B cell (primary cell): ENCODE data around the gene FLRT1. TPM values are rescaled to one million over a fixed set of nuclear protein-coding genes. Genes with fewer than 3 reads are reported as not detected.

ENCODE experiments used
- ATAC-seq: fragments of 200-7000 bp; cut with Tn5 transposase; one replicate; pipeline ENCODE4 v1.10.0; 2021; ENCODE audit warnings: low read depth, mild to moderate bottlenecking, moderate number of reproducible peaks, moderate library complexity
- CTCF ChIA-PET: fragments of 350-600 bp; sonication (Branson Sonifier 250); formaldehyde crosslinking; loops from one replicate; lab custom pipeline; 2021; ENCODE audit warnings: antibody characterized with exemption, inconsistent platforms; lab: Charles Lee
- POLR2A ChIA-PET: fragments of 350-600 bp; sonication (Branson Sonifier 250); formaldehyde crosslinking; loops from one replicate; lab custom pipeline; 2021; ENCODE audit warnings: antibody characterized with exemption; lab: Charles Lee
- DNase-seq: peaks from one replicate; pipeline ENCODE4 v3.0.0; 2013
- H2AFZ ChIP-seq: 2 replicates; pipeline ENCODE4 v1.6.1; 2012; ENCODE audit warnings: mild to moderate bottlenecking, low read depth, low read length; ENCODE audit not compliant: insufficient read depth, poor library complexity, severe bottlenecking
- H3K27ac ChIP-seq, 2 donors: 1 replicate in 1 of 2; 2 replicates in 1 of 2; pipeline ENCODE4 v1.5.1; 2012 to 2013; ENCODE audit warnings: low read length in 2 of 2, mild to moderate bottlenecking in 2 of 2, moderate library complexity in 1 of 2
- H3K27me3 ChIP-seq, 4 experiments: fragments of 200-600 bp in 1 of 4; sonication (generic) in 1 of 4; replicated peaks in 1 of 4; 1 replicate in 2 of 4; 2 replicates in 2 of 4; pipeline versions ENCODE4 v1.6.1 to v1.7.0; 2013 to 2016; ENCODE audit warnings: low read length in 3 of 4, mild to moderate bottlenecking in 2 of 4, mixed read lengths in 1 of 4, moderate library complexity in 1 of 4; ENCODE audit not compliant: insufficient read depth in 4 of 4, control insufficient read depth in 3 of 4; ENCODE audit errors: control extremely low read depth in 1 of 4
- H3K36me3 ChIP-seq, 2 experiments: replicated peaks in 1 of 2; 1 replicate in 1 of 2; 2 replicates in 1 of 2; pipeline versions ENCODE4 v1.6.1 to v1.7.1; 2013; ENCODE audit warnings: low read length in 1 of 2; ENCODE audit not compliant: insufficient read depth in 2 of 2, control insufficient read depth in 1 of 2; ENCODE audit errors: control extremely low read depth in 1 of 2, extremely low read depth in 1 of 2
- H3K4me1 ChIP-seq, 2 donors: fragments of 200-600 bp in 1 of 2; sonication (generic) in 1 of 2; 1 replicate in 1 of 2; 2 replicates in 1 of 2; pipeline versions ENCODE4 v1.5.1 to v1.6.1; 2013 to 2017; ENCODE audit warnings: low read length in 2 of 2; ENCODE audit not compliant: control insufficient read depth in 2 of 2, insufficient read depth in 2 of 2
- H3K4me2 ChIP-seq: replicated peaks from 2 replicates; pipeline ENCODE3; 2012; ENCODE audit warnings: mild to moderate bottlenecking, low read depth, low read length; ENCODE audit not compliant: poor library complexity, severe bottlenecking
- H3K4me3 ChIP-seq, 5 experiments: fragments of 200-600 bp in 1 of 5; sonication (generic) in 1 of 5; 1 replicate in 3 of 5; 2 replicates in 2 of 5; pipeline versions ENCODE4 v1.5.1 to v1.7.0; 2011 to 2016; ENCODE audit warnings: low read length in 4 of 5, mild to moderate bottlenecking in 4 of 5, low read depth in 2 of 5, control low read depth in 1 of 5, moderate library complexity in 1 of 5; ENCODE audit not compliant: insufficient read depth in 1 of 5; ENCODE audit errors: control extremely low read depth in 1 of 5, extremely low read depth in 1 of 5
- H3K79me2 ChIP-seq: fragments of 200-600 bp; sonication (generic); one replicate; pipeline ENCODE4 v1.6.0; 2016; ENCODE audit warnings: low read length; ENCODE audit not compliant: control insufficient read depth, insufficient read depth
- H3K9ac ChIP-seq: fragments of 200-600 bp; sonication (generic); 2 replicates; pipeline ENCODE4 v1.6.1; 2017; ENCODE audit warnings: mild to moderate bottlenecking, low read length, moderate library complexity
- H3K9me3 ChIP-seq, 3 donors: one replicate each; pipeline versions ENCODE4 v1.6.1 to v1.7.1; 2013; ENCODE audit warnings: low read length in 2 of 3; ENCODE audit not compliant: control insufficient read depth in 2 of 3, insufficient read depth in 1 of 3; ENCODE audit errors: control extremely low read depth in 1 of 3
- H4K20me1 ChIP-seq: 2 replicates; pipeline ENCODE4 v1.6.0; 2012; ENCODE audit warnings: mild to moderate bottlenecking, low read length; ENCODE audit not compliant: insufficient read depth, control insufficient read depth, poor library complexity, severe bottlenecking
- H3K27ac Mint-ChIP-seq: one replicate; pipeline ENCODE4 v1.8.0; 2021; ENCODE audit warnings: mixed read lengths
- H3K27me3 Mint-ChIP-seq: one replicate; pipeline ENCODE4 v1.8.0; 2021; ENCODE audit warnings: mixed read lengths
- H3K4me1 Mint-ChIP-seq: one replicate; pipeline ENCODE4 v1.8.0; 2021; ENCODE audit warnings: mixed read lengths
- H3K4me3 Mint-ChIP-seq: one replicate; pipeline ENCODE4 v1.8.0; 2021; ENCODE audit warnings: mixed read lengths
- H3K9me3 Mint-ChIP-seq: one replicate; pipeline ENCODE4 v1.8.0; 2022; ENCODE audit warnings: mixed read lengths; ENCODE audit not compliant: insufficient read depth
- EZH2 ChIP-seq: IDR thresholded peaks from 2 replicates; pipeline ENCODE4 v1.6.1; 2012; ENCODE audit warnings: borderline replicate concordance, low read depth, mild to moderate bottlenecking, moderate library complexity, low read length; ENCODE audit not compliant: insufficient read depth, poor library complexity, severe bottlenecking
- WGBS: methylation state at CpG from one replicate; pipeline ENCODE4 v1.1.5; 2013; ENCODE audit warnings: missing lambda C conversion rate; ENCODE audit not compliant: insufficient coverage; 5-methylcytosine and 5-hydroxymethylcytosine counted together
- intact Hi-C: fragments of 100-400 bp; cut with micrococcal nuclease; formaldehyde crosslinking; loops from one replicate; pipeline ENCODE4 v1.10.0; 2022
- polyA plus RNA-seq: library from polyadenylated mRNA; depleted of rRNA; stranded (reverse); fragments of >200 nt; gene quantifications from 2 replicates; pipeline ENCODE4 v1.2.3, GENCODE V29; 2012
- total RNA-seq, 2 donors: library from RNA; stranded (reverse); fragments of 120-200 nt in 1 of 2; gene quantifications; 1 replicate in 1 of 2; 2 replicates in 1 of 2; pipeline versions ENCODE4 v1.2.3 to v1.2.4, GENCODE V29; 2013 to 2022
- TF ChIP-seq, protein P1 (sequence below): fragments of 200-600 bp; IDR thresholded peaks from one replicate; pipeline ENCODE4 v1.8.0; 2022; ENCODE audit warnings: antibody characterized with exemption, mild to moderate bottlenecking

FLRT1 gene
- total and polyA plus RNA-seq, 2 donors (not counting 1 experiment from before 2014, with no cell fraction given): not detected

DNA sequence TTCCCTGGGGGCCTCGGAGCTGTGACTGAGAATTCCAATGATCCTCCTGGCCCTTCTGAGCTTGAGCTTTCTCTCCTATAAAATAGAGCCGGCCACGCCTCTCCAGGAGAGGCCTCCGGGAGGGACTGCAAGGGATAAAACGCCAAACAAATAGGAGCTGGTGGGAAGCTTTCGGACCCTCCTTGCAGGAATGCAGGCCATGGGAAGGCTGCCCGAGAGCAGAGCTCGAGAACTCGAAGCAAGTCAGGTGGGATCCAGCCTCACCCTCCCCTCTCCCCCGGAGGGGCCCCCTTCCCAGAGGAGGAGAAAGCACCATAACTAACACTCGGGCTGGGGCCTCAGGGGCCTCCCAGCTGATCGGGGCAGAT lies 34.6 kb downstream of the FLRT1 start:
- POLR2A ChIA-PET: no interaction called here
- Histone ChIP-seq H3K9ac (no peak overlapping the region), H3K9me3 (no peaks in the 10 kb centered on the region), H3K36me3 (no peaks in the 10 kb centered on the region), H4K20me1 (no peaks in the 10 kb centered on the region), H3K79me2 (no peaks in the 10 kb centered on the region), H3K4me3 (no peak overlapping the region), H3K4me1 (no peaks in the 10 kb centered on the region), H2AFZ (no peak overlapping the region), H3K27ac (no peak overlapping the region), H3K4me2 (no peak overlapping the region), H3K27me3 (no peaks in the 10 kb centered on the region)
- no peak overlapping the region for H3K27ac Mint-ChIP-seq
- H3K9me3 Mint-ChIP-seq: no peaks in the 10 kb centered on the region
- DNase-seq: no peak
- CTCF ChIA-PET: no interaction called here
- peaks cover 3% of the 10 kb centered on the region for H3K27me3 Mint-ChIP-seq
- ATAC-seq: no peak
- no peaks in the 10 kb centered on the region for H3K4me1 Mint-ChIP-seq
- TF ChIP-seq, protein P1, sequence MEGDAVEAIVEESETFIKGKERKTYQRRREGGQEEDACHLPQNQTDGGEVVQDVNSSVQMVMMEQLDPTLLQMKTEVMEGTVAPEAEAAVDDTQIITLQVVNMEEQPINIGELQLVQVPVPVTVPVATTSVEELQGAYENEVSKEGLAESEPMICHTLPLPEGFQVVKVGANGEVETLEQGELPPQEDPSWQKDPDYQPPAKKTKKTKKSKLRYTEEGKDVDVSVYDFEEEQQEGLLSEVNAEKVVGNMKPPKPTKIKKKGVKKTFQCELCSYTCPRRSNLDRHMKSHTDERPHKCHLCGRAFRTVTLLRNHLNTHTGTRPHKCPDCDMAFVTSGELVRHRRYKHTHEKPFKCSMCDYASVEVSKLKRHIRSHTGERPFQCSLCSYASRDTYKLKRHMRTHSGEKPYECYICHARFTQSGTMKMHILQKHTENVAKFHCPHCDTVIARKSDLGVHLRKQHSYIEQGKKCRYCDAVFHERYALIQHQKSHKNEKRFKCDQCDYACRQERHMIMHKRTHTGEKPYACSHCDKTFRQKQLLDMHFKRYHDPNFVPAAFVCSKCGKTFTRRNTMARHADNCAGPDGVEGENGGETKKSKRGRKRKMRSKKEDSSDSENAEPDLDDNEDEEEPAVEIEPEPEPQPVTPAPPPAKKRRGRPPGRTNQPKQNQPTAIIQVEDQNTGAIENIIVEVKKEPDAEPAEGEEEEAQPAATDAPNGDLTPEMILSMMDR: no peak
- no peak for TF ChIP-seq EZH2
- 94% methylated on average over 11 of the region's 12 CpGs for WGBS
- H3K4me3 Mint-ChIP-seq: no peak overlapping the region
- intact Hi-C loops: no loop called here

DNA sequence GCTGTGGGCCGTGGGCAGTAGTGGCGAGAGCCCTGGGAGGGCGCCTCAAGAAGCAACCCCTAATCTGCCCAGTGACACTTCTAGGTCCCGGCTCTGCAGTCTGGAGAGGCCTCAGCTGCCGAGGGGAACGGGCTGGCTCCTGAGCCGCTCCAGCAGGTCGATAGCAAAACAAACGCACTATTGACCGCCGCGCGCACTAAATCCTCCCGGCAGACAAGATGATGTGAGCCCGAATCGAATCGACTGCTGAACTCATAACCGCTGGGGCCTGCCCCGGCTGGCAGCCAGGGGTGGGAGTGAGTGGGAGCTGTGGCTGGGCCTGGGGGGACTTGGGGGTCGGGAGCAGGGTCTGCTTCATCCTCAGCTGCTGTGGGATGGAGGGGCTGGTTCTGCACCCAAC lies 36.1 kb downstream of the FLRT1 start:
- H3K27ac Mint-ChIP-seq: no peak overlapping the region

More for the DNA sequence above, 36.1 kb downstream of the FLRT1 start:
- no peak overlapping the region for H3K4me3 Mint-ChIP-seq
- H2AFZ ChIP-seq: no peak overlapping the region
- H3K36me3 ChIP-seq: no peaks in the 10 kb centered on the region
- ChIA-PET POLR2A (no interaction called here), CTCF (no interaction called here)
- H3K4me2 ChIP-seq: no peak overlapping the region
- H3K4me3 ChIP-seq: no peak overlapping the region
- ATAC-seq (no peak), DNase-seq (no peak)
- intact Hi-C loops: no loop called here
- H3K27me3 Mint-ChIP-seq: no peaks in the 10 kb centered on the region
- no peak for TF ChIP-seq EZH2
- TF ChIP-seq, protein P1: no peak
- H3K27ac ChIP-seq: no peak overlapping the region
- H3K4me1 ChIP-seq: no peaks in the 10 kb centered on the region
- H3K4me1 Mint-ChIP-seq: no peaks in the 10 kb centered on the region
- H3K27me3 ChIP-seq: no peaks in the 10 kb centered on the region
- WGBS: 96% methylated on average over 20 of the region's 20 CpGs
- H4K20me1 ChIP-seq: no peaks in the 10 kb centered on the region
- H3K9ac ChIP-seq: no peak overlapping the region
- no peaks in the 10 kb centered on the region for H3K79me2 ChIP-seq
- H3K9me3 Mint-ChIP-seq: no peaks in the 10 kb centered on the region
- H3K9me3 ChIP-seq: no peaks in the 10 kb centered on the region
